ENCODE results near the gene TLCD5.

TLCD5 gene

DNA sequence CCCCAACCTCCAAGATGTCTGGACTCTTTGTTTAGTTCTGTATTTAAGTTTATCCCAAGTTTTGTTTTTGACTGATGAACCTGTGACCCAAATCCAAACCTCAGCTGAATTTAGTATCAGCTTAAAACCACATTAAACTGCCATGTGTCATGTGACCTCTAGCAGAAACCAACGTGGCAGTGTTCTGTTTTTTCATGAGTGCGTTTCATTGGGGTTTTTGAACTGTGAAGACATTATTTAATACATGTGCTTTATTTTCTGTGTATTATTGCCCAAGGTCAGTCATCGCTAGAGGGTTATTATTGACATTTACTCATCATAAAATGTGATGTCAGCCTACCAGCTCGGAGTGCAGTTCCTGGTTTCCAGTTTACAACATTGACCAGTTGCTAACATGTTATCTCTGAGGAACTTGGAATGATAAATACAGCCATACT lies 1.8 kb downstream of the TLCD5 start:
- Histone ChIP-seq H3K9me3 (ENCODE audit: control insufficient read depth in 5 of 5, low read length in 5 of 5) (no peaks in the 10 kb centered on the region), H3K4me1 (ENCODE audit: control insufficient read depth in 5 of 5, insufficient read depth in 5 of 5, low read length in 5 of 5) (peaks cover 0 to 30% (median 20%) of the 10 kb centered on the region in 5 donors), H3K36me3 (ENCODE audit: control insufficient read depth in 5 of 5, insufficient read depth in 5 of 5, low read length in 5 of 5) (peaks cover 0 to 11% (median 8%) of the 10 kb centered on the region in 5 donors), H3K27me3 (ENCODE audit: control insufficient read depth in 5 of 5, insufficient read depth in 4 of 5, low read length in 5 of 5) (peaks cover 0 to 4% (median 0%) of the 10 kb centered on the region in 5 donors), H3K4me3 (ENCODE audit: low read depth in 1 of 5, low read length in 5 of 5) (no peak overlapping the region), H3K27ac (ENCODE audit: low read depth, low read length) (no peak overlapping the region), H3K9ac (ENCODE audit: low read length in 5 of 5) (no peak overlapping the region)

DNA sequence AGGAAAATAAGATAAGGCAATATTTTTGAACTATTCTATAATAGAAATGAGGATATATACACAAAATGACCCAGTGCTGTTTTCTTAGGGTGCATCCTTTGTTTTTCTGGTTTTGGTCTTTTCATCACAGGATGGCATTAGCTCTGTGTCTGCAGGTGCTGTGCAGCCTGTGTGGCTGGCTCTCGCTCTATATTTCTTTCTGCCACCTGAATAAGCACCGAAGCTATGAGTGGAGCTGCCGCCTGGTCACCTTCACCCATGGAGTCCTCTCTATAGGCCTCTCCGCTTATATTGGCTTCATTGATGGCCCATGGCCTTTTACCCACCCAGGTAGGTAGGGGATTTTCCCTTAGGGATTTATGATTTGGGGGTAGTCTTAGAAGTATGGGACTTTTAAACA lies 2.2 kb downstream of the TLCD5 start:
- Histone ChIP-seq H3K4me3 (ENCODE audit: low read depth in 1 of 5, low read length in 5 of 5) (no peak overlapping the region), H3K27me3 (ENCODE audit: control insufficient read depth in 5 of 5, insufficient read depth in 4 of 5, low read length in 5 of 5) (peaks cover 0 to 4% (median 0%) of the 10 kb centered on the region in 5 donors), H3K27ac (ENCODE audit: low read depth, low read length) (no peak overlapping the region), H3K36me3 (ENCODE audit: control insufficient read depth in 5 of 5, insufficient read depth in 5 of 5, low read length in 5 of 5) (peaks cover 0 to 11% (median 8%) of the 10 kb centered on the region in 5 donors), H3K4me1 (ENCODE audit: control insufficient read depth in 5 of 5, insufficient read depth in 5 of 5, low read length in 5 of 5) (peaks cover 0 to 32% (median 23%) of the 10 kb centered on the region in 5 donors), H3K9ac (ENCODE audit: low read length in 5 of 5) (no peak overlapping the region), H3K9me3 (ENCODE audit: control insufficient read depth in 5 of 5, low read length in 5 of 5) (no peaks in the 10 kb centered on the region)

DNA sequence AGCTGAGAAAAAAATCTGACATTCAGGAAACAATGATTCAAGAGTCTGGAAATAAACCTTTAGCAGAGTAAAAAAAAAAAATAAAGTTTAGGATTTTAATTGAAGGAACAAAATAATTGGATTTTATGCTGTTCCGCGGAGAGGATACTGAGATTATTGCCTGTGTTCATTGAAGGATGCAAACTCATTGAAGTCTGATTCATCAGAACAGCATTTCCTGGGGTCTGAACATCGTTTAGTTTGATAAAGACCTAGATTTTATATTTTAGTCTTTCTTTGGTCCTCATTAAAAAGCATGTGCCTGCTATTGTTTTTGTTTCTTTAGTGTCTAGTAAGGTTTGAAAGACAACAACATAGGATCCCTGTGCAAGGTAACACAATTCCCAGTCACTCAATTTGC lies 4.5 kb downstream of the TLCD5 start:
- peaks cover 0 to 11% (median 8%) of the 10 kb centered on the region in 5 donors for H3K36me3 ChIP-seq (ENCODE audit: control insufficient read depth in 5 of 5, insufficient read depth in 5 of 5, low read length in 5 of 5)
- H3K4me1 ChIP-seq (ENCODE audit: control insufficient read depth in 5 of 5, insufficient read depth in 5 of 5, low read length in 5 of 5) = peaks cover 0 to 31% (median 24%) of the 10 kb centered on the region in 5 donors
- no peak overlapping the region for H3K27ac ChIP-seq (ENCODE audit: low read depth, low read length)
- no peak overlapping the region for H3K4me3 ChIP-seq (ENCODE audit: low read depth in 1 of 5, low read length in 5 of 5)
- peaks cover 0 to 3% (median 0%) of the 10 kb centered on the region in 5 donors for H3K27me3 ChIP-seq (ENCODE audit: control insufficient read depth in 5 of 5, insufficient read depth in 4 of 5, low read length in 5 of 5)
- H3K9ac ChIP-seq (ENCODE audit: low read length in 5 of 5) = no peak overlapping the region
- no peaks in the 10 kb centered on the region for H3K9me3 ChIP-seq (ENCODE audit: control insufficient read depth in 5 of 5, low read length in 5 of 5)

DNA sequence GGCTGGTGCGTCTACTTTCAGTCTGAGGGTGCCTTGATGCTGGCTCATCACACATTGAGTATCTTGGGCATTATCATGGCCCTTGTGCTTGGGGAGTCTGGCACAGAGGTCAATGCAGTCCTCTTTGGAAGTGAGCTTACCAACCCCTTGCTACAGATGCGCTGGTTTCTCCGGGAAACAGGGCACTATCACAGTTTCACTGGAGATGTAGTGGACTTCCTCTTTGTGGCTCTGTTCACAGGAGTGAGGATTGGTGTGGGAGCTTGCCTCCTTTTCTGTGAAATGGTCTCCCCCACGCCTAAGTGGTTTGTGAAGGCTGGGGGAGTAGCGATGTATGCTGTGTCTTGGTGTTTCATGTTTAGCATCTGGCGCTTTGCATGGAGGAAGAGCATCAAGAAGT lies 4.9 kb downstream of the TLCD5 start:
- Histone ChIP-seq H3K9me3 (ENCODE audit: control insufficient read depth in 5 of 5, low read length in 5 of 5) (no peaks in the 10 kb centered on the region), H3K36me3 (ENCODE audit: control insufficient read depth in 5 of 5, insufficient read depth in 5 of 5, low read length in 5 of 5) (peaks cover 0 to 11% (median 8%) of the 10 kb centered on the region in 5 donors), H3K27ac (ENCODE audit: low read depth, low read length) (no peak overlapping the region), H3K4me1 (ENCODE audit: control insufficient read depth in 5 of 5, insufficient read depth in 5 of 5, low read length in 5 of 5) (peaks cover 0 to 27% (median 20%) of the 10 kb centered on the region in 5 donors), H3K4me3 (ENCODE audit: low read depth in 1 of 5, low read length in 5 of 5) (no peak overlapping the region), H3K9ac (ENCODE audit: low read length in 5 of 5) (no peak overlapping the region), H3K27me3 (ENCODE audit: control insufficient read depth in 5 of 5, insufficient read depth in 4 of 5, low read length in 5 of 5) (no peaks in the 10 kb centered on the region)

DNA sequence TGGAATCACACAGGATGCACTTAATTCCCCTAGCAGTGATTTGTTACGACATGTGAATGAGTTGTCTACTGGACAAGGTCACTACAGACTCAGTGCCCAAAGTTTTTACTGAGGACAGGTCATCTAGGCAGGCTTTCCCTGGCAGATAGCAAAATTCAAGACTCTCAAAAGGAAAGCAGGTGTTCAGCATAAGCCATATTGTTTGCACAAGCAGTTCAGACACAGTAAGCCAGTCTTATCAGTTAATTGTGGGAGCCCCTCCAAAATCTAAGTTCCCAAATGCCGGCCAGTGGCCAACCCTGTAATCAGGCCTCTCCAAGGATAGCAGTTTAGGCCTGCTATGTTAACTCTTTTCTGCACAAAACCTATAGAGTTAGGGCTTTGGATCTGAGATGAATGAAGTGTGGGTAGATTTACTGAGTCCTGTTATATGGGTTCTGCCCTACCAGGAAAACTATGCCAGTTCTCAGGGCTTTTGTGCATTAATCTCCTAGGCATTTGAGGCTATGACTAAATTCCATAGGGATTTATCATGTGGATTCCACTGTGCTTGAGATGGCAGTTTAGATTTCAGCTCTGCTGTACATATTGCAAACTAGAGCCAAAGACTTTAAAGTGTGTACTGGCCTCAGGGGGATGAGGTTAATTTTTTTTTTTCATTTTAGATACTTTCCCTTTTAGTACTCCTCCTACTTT lies 6.3 kb downstream of the TLCD5 start:
- H3K4me3 ChIP-seq (ENCODE audit: low read depth in 1 of 5, low read length in 5 of 5) = no peak overlapping the region
- H3K36me3 ChIP-seq (ENCODE audit: control insufficient read depth in 5 of 5, insufficient read depth in 5 of 5, low read length in 5 of 5) = peaks cover 0 to 11% (median 8%) of the 10 kb centered on the region in 5 donors
- H3K9ac ChIP-seq (ENCODE audit: low read length in 5 of 5) = no peak overlapping the region
- peaks cover 0 to 21% (median 18%) of the 10 kb centered on the region in 5 donors for H3K4me1 ChIP-seq (ENCODE audit: control insufficient read depth in 5 of 5, insufficient read depth in 5 of 5, low read length in 5 of 5)
- H3K27me3 ChIP-seq (ENCODE audit: control insufficient read depth in 5 of 5, insufficient read depth in 4 of 5, low read length in 5 of 5) = no peaks in the 10 kb centered on the region
- H3K9me3 ChIP-seq (ENCODE audit: control insufficient read depth in 5 of 5, low read length in 5 of 5) = no peaks in the 10 kb centered on the region
- H3K27ac ChIP-seq (ENCODE audit: low read depth, low read length) = no peak overlapping the region

DNA sequence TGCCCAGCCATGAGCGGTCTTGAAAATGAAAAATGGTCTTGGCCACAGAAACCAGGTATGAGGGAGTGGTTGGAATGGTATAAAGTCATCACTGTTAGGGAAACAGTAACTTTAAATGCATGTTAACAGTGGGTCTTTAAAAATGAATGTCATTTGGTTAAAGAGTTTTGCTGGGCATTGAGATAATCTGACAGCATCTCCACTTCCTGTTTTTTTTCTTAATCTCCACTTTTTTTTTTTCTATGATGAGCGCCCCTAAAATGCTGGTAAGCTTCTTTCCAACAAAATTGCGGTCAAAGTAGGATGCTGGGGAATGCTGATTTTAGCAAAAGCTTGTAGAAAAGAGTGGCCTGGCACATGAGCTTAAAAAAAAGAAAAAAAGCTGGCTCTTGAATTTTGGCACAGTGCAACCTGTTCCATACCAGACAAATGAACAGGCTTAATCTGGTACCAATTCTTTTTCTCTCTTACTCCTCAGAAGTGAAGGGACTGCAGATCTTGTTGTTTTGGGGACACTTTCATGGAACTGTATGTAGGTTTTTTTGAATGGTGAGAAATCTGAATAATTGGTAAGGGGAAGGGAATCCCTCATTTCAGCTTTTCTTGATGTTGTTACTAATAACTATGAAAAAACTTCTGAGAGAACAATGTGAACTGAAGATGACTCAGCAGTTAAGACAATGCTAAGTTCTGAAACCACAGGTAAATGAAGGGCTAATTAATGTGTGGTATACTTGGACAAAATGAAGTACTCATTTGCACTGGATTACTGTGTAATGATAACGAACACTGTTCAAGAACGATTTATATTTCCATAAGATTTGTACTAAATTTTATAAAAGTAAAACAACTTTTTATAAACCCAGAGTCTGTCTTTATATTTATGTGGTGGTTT lies 8.0 kb downstream of the TLCD5 start:
- Histone ChIP-seq H3K9me3 (ENCODE audit: control insufficient read depth in 5 of 5, low read length in 5 of 5) (no peaks in the 10 kb centered on the region), H3K4me3 (ENCODE audit: low read depth in 1 of 5, low read length in 5 of 5) (no peak overlapping the region), H3K27me3 (ENCODE audit: control insufficient read depth in 5 of 5, insufficient read depth in 4 of 5, low read length in 5 of 5) (no peaks in the 10 kb centered on the region), H3K9ac (ENCODE audit: low read length in 5 of 5) (no peak overlapping the region), H3K36me3 (ENCODE audit: control insufficient read depth in 5 of 5, insufficient read depth in 5 of 5, low read length in 5 of 5) (peaks cover 0 to 11% (median 8%) of the 10 kb centered on the region in 5 donors), H3K4me1 (ENCODE audit: control insufficient read depth in 5 of 5, insufficient read depth in 5 of 5, low read length in 5 of 5) (peaks cover 0 to 30% (median 21%) of the 10 kb centered on the region in 5 donors), H3K27ac (ENCODE audit: low read depth, low read length) (no peak overlapping the region)

DNA sequence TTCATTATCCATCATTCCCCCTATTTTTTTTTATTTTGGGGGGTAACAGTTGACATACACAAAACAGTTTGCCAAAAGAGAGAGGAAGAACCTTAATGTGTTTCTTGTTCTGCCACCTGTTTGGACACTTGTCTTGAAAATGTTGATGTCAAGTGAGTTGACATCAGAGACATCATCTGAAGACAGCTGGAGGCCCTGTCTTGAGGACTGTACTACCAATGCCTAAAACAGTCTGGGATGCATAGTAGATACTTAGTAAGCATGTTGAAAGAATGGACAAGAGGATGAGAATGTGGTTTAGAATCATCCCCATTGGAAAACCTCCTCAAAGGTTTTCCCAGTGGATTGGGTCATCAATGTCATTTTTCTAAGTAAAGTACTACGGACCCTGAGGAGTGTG lies 8.7 kb downstream of the TLCD5 start:
- peaks cover 0 to 37% (median 28%) of the 10 kb centered on the region in 5 donors for H3K4me1 ChIP-seq (ENCODE audit: control insufficient read depth in 5 of 5, insufficient read depth in 5 of 5, low read length in 5 of 5)
- H3K27me3 ChIP-seq (ENCODE audit: control insufficient read depth in 5 of 5, insufficient read depth in 4 of 5, low read length in 5 of 5) = no peaks in the 10 kb centered on the region
- peaks cover 0 to 11% (median 8%) of the 10 kb centered on the region in 5 donors for H3K36me3 ChIP-seq (ENCODE audit: control insufficient read depth in 5 of 5, insufficient read depth in 5 of 5, low read length in 5 of 5)
- H3K27ac ChIP-seq (ENCODE audit: low read depth, low read length) = no peak overlapping the region
- no peaks in the 10 kb centered on the region for H3K9me3 ChIP-seq (ENCODE audit: control insufficient read depth in 5 of 5, low read length in 5 of 5)
- H3K9ac ChIP-seq (ENCODE audit: low read length in 5 of 5) = no peak overlapping the region
- no peak overlapping the region for H3K4me3 ChIP-seq (ENCODE audit: low read depth in 1 of 5, low read length in 5 of 5)

DNA sequence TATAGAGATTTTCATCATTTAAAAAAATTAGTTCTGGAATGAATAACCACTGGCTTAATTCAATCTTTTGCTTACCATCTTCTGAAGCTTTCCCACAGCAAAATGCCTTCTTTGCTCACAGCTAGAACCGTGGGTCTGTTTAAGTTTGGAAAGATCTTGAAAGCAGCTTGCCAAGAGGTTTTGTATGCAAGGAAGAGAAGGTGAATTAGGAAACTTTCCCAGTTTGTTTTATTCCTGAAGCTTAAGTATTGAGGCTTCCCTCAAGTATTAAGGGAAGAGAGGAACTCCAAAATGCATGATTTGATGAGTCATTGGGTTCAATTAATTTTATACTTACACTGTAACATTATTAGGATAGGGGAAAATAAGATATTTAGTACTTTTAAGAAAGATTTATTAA lies 9.2 kb downstream of the TLCD5 start:
- Histone ChIP-seq H3K9ac (ENCODE audit: low read length in 5 of 5) (no peak overlapping the region), H3K4me3 (ENCODE audit: low read depth in 1 of 5, low read length in 5 of 5) (no peak overlapping the region), H3K27ac (ENCODE audit: low read depth, low read length) (no peak overlapping the region), H3K4me1 (ENCODE audit: control insufficient read depth in 5 of 5, insufficient read depth in 5 of 5, low read length in 5 of 5) (peaks cover 0 to 43% (median 34%) of the 10 kb centered on the region in 5 donors), H3K9me3 (ENCODE audit: control insufficient read depth in 5 of 5, low read length in 5 of 5) (no peaks in the 10 kb centered on the region), H3K27me3 (ENCODE audit: control insufficient read depth in 5 of 5, insufficient read depth in 4 of 5, low read length in 5 of 5) (no peaks in the 10 kb centered on the region), H3K36me3 (ENCODE audit: control insufficient read depth in 5 of 5, insufficient read depth in 5 of 5, low read length in 5 of 5) (peaks cover 0 to 11% (median 8%) of the 10 kb centered on the region in 5 donors)

DNA sequence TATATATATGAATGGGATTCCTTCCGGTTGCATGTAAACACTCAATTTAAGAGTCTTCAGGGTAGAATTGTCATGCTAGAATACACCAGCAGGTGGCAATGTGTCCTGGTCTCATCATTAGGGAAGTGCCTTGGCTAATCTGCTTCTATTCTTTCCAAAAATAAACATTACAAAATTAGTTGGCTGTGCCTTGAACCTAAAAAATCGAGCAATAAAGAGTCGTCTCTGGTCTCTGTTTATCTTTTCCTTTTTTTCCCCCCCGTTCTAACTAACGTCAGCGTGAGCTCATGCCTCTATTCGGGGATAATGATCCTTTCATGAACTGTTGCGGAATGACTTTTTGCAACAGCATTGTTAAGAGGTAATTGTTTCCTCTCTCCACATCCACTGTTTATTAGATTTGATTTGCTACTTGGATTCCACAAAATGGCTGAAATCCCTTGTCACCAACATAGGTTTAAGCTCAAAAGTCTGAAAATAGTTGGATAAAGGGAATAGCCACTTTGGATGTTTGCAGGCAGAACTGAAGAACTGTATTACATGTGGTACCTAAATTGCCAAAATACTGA lies 9.9 kb downstream of the TLCD5 start:
- H3K36me3 ChIP-seq (ENCODE audit: control insufficient read depth in 5 of 5, insufficient read depth in 5 of 5, low read length in 5 of 5) = peaks cover 0 to 8% (median 7%) of the 10 kb centered on the region in 5 donors
- no peaks in the 10 kb centered on the region for H3K9me3 ChIP-seq (ENCODE audit: control insufficient read depth in 5 of 5, low read length in 5 of 5)
- peak overlapping the region; percentile 76 to 96 (median 80) for H3K4me3 ChIP-seq (ENCODE audit: low read depth in 1 of 5, low read length in 5 of 5)
- H3K4me1 ChIP-seq (ENCODE audit: control insufficient read depth in 5 of 5, insufficient read depth in 5 of 5, low read length in 5 of 5) = peaks cover 1 to 49% (median 40%) of the 10 kb centered on the region in 5 donors
- H3K27me3 ChIP-seq (ENCODE audit: control insufficient read depth in 5 of 5, insufficient read depth in 4 of 5, low read length in 5 of 5) = no peaks in the 10 kb centered on the region
- peak overlapping the region; percentile 94 for H3K27ac ChIP-seq (ENCODE audit: low read depth, low read length)
- H3K9ac ChIP-seq (ENCODE audit: low read length in 5 of 5) = peak overlapping the region; percentile 12 to 94 (median 85)
